B cell (primary cell): ENCODE results near the gene DGKE. TPM values are rescaled to one million over a fixed set of nuclear protein-coding genes. Genes with fewer than 3 reads are reported as not detected.

Experiments used
- ATAC-seq: fragments of 200-7000 bp; cut with Tn5 transposase; one replicate; pipeline ENCODE4 v1.10.0; 2021; ENCODE audit warnings: low read depth, mild to moderate bottlenecking, moderate number of reproducible peaks, moderate library complexity
- CTCF ChIA-PET: fragments of 350-600 bp; sonication (Branson Sonifier 250); formaldehyde crosslinking; loops from one replicate; lab custom pipeline; 2021; ENCODE audit warnings: antibody characterized with exemption, inconsistent platforms; lab: Charles Lee
- POLR2A ChIA-PET: fragments of 350-600 bp; sonication (Branson Sonifier 250); formaldehyde crosslinking; loops from one replicate; lab custom pipeline; 2021; ENCODE audit warnings: antibody characterized with exemption; lab: Charles Lee
- DNase-seq: peaks from one replicate; pipeline ENCODE4 v3.0.0; 2013
- H2AFZ ChIP-seq: 2 replicates; pipeline ENCODE4 v1.6.1; 2012; ENCODE audit warnings: mild to moderate bottlenecking, low read depth, low read length; ENCODE audit not compliant: insufficient read depth, poor library complexity, severe bottlenecking
- H3K27ac ChIP-seq, 2 donors: 1 replicate in 1 of 2; 2 replicates in 1 of 2; pipeline ENCODE4 v1.5.1; 2012 to 2013; ENCODE audit warnings: low read length in 2 of 2, mild to moderate bottlenecking in 2 of 2, moderate library complexity in 1 of 2
- H3K27me3 ChIP-seq, 4 experiments: fragments of 200-600 bp in 1 of 4; sonication (generic) in 1 of 4; replicated peaks in 1 of 4; 1 replicate in 2 of 4; 2 replicates in 2 of 4; pipeline versions ENCODE4 v1.6.1 to v1.7.0; 2013 to 2016; ENCODE audit warnings: low read length in 3 of 4, mild to moderate bottlenecking in 2 of 4, mixed read lengths in 1 of 4, moderate library complexity in 1 of 4; ENCODE audit not compliant: insufficient read depth in 4 of 4, control insufficient read depth in 3 of 4; ENCODE audit errors: control extremely low read depth in 1 of 4
- H3K36me3 ChIP-seq, 2 experiments: replicated peaks in 1 of 2; 1 replicate in 1 of 2; 2 replicates in 1 of 2; pipeline versions ENCODE4 v1.6.1 to v1.7.1; 2013; ENCODE audit warnings: low read length in 1 of 2; ENCODE audit not compliant: insufficient read depth in 2 of 2, control insufficient read depth in 1 of 2; ENCODE audit errors: control extremely low read depth in 1 of 2, extremely low read depth in 1 of 2
- H3K4me1 ChIP-seq, 2 donors: fragments of 200-600 bp in 1 of 2; sonication (generic) in 1 of 2; 1 replicate in 1 of 2; 2 replicates in 1 of 2; pipeline versions ENCODE4 v1.5.1 to v1.6.1; 2013 to 2017; ENCODE audit warnings: low read length in 2 of 2; ENCODE audit not compliant: control insufficient read depth in 2 of 2, insufficient read depth in 2 of 2
- H3K4me2 ChIP-seq: replicated peaks from 2 replicates; pipeline ENCODE3; 2012; ENCODE audit warnings: mild to moderate bottlenecking, low read depth, low read length; ENCODE audit not compliant: poor library complexity, severe bottlenecking
- H3K4me3 ChIP-seq, 5 experiments: fragments of 200-600 bp in 1 of 5; sonication (generic) in 1 of 5; 1 replicate in 3 of 5; 2 replicates in 2 of 5; pipeline versions ENCODE4 v1.5.1 to v1.7.0; 2011 to 2016; ENCODE audit warnings: low read length in 4 of 5, mild to moderate bottlenecking in 4 of 5, low read depth in 2 of 5, control low read depth in 1 of 5, moderate library complexity in 1 of 5; ENCODE audit not compliant: insufficient read depth in 1 of 5; ENCODE audit errors: control extremely low read depth in 1 of 5, extremely low read depth in 1 of 5
- H3K79me2 ChIP-seq: fragments of 200-600 bp; sonication (generic); one replicate; pipeline ENCODE4 v1.6.0; 2016; ENCODE audit warnings: low read length; ENCODE audit not compliant: control insufficient read depth, insufficient read depth
- H3K9ac ChIP-seq: fragments of 200-600 bp; sonication (generic); 2 replicates; pipeline ENCODE4 v1.6.1; 2017; ENCODE audit warnings: mild to moderate bottlenecking, low read length, moderate library complexity
- H3K9me3 ChIP-seq, 3 donors: one replicate each; pipeline versions ENCODE4 v1.6.1 to v1.7.1; 2013; ENCODE audit warnings: low read length in 2 of 3; ENCODE audit not compliant: control insufficient read depth in 2 of 3, insufficient read depth in 1 of 3; ENCODE audit errors: control extremely low read depth in 1 of 3
- H4K20me1 ChIP-seq: 2 replicates; pipeline ENCODE4 v1.6.0; 2012; ENCODE audit warnings: mild to moderate bottlenecking, low read length; ENCODE audit not compliant: insufficient read depth, control insufficient read depth, poor library complexity, severe bottlenecking
- H3K27ac Mint-ChIP-seq: one replicate; pipeline ENCODE4 v1.8.0; 2021; ENCODE audit warnings: mixed read lengths
- H3K27me3 Mint-ChIP-seq: one replicate; pipeline ENCODE4 v1.8.0; 2021; ENCODE audit warnings: mixed read lengths
- H3K4me1 Mint-ChIP-seq: one replicate; pipeline ENCODE4 v1.8.0; 2021; ENCODE audit warnings: mixed read lengths
- H3K4me3 Mint-ChIP-seq: one replicate; pipeline ENCODE4 v1.8.0; 2021; ENCODE audit warnings: mixed read lengths
- H3K9me3 Mint-ChIP-seq: one replicate; pipeline ENCODE4 v1.8.0; 2022; ENCODE audit warnings: mixed read lengths; ENCODE audit not compliant: insufficient read depth
- CTCF ChIP-seq: fragments of 200-600 bp; IDR thresholded peaks from one replicate; pipeline ENCODE4 v1.8.0; 2022; ENCODE audit warnings: antibody characterized with exemption, mild to moderate bottlenecking
- EZH2 ChIP-seq: IDR thresholded peaks from 2 replicates; pipeline ENCODE4 v1.6.1; 2012; ENCODE audit warnings: borderline replicate concordance, low read depth, mild to moderate bottlenecking, moderate library complexity, low read length; ENCODE audit not compliant: insufficient read depth, poor library complexity, severe bottlenecking
- WGBS: methylation state at CpG from one replicate; pipeline ENCODE4 v1.1.5; 2013; ENCODE audit warnings: missing lambda C conversion rate; ENCODE audit not compliant: insufficient coverage; 5-methylcytosine and 5-hydroxymethylcytosine counted together
- intact Hi-C: fragments of 100-400 bp; cut with micrococcal nuclease; formaldehyde crosslinking; loops from one replicate; pipeline ENCODE4 v1.10.0; 2022
- polyA plus RNA-seq: library from polyadenylated mRNA; depleted of rRNA; stranded (reverse); fragments of >200 nt; gene quantifications from 2 replicates; pipeline ENCODE4 v1.2.3, GENCODE V29; 2012
- total RNA-seq, 2 donors: library from RNA; stranded (reverse); fragments of 120-200 nt in 1 of 2; gene quantifications; 1 replicate in 1 of 2; 2 replicates in 1 of 2; pipeline versions ENCODE4 v1.2.3 to v1.2.4, GENCODE V29; 2013 to 2022

The DGKE gene
- total and polyA plus RNA-seq, 2 donors (not counting 1 experiment from before 2014, with no cell fraction given) = 8.9 to 28.1 TPM

GRCh38 chr17:56796536-56796935 lies 37.4 kb upstream of the DGKE start:
- H3K9me3 ChIP-seq = no peaks in the 10 kb centered on the region
- H3K9me3 Mint-ChIP-seq = peaks cover 5% of the 10 kb centered on the region
- H3K4me2 ChIP-seq = no peak overlapping the region

DNA sequence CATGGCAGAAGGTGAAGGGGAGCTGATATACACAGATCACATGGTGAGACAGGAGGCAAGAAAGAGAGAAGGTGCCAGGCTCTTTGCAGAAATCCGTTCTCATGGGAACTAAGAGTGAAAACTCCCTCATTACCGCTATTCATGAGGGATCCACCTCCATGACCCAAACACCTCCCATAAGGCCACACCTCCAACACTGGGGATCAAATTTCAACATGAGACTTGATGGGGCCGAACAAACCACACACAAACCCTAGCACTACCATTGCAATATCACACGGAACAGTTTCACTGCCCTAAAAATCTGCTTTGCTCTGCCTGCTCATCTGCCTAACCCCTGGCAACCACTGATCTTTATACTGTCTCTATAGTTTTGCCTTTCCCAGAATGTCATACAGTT lies 35.0 kb upstream of the DGKE start:
- Mint-ChIP-seq H3K9me3 (peaks cover 2% of the 10 kb centered on the region), H3K4me3 (no peak overlapping the region), H3K27ac (no peak overlapping the region), H3K27me3 (no peaks in the 10 kb centered on the region), H3K4me1 (no peaks in the 10 kb centered on the region)
- no peaks in the 10 kb centered on the region for H3K79me2 ChIP-seq
- H3K4me3 ChIP-seq = no peak overlapping the region
- no peaks in the 10 kb centered on the region for H3K36me3 ChIP-seq
- 100% methylated on average over 3 of the region's 4 CpGs for WGBS
- H3K27ac ChIP-seq = no peak overlapping the region
- ChIA-PET CTCF (interaction anchor here (1.7 kb wide), 1 partner anchor 19 kb away, joined by 6 read pairs; no protein-coding TSS in a partner anchor), POLR2A (no interaction called here)
- no peaks in the 10 kb centered on the region for H4K20me1 ChIP-seq
- H3K27me3 ChIP-seq = no peaks in the 10 kb centered on the region
- TF ChIP-seq CTCF = no peak
- no peak for TF ChIP-seq EZH2
- DNase-seq (no peak), ATAC-seq (no peak)
- no peaks in the 10 kb centered on the region for H3K9me3 ChIP-seq
- H2AFZ ChIP-seq = no peak overlapping the region
- no peak overlapping the region for H3K4me2 ChIP-seq
- H3K4me1 ChIP-seq = no peaks in the 10 kb centered on the region
- intact Hi-C loops = no loop called here
- H3K9ac ChIP-seq = no peak overlapping the region

More at GRCh38 chr17:56796536-56796935, 37.4 kb upstream of the DGKE start:
- no peak overlapping the region for H3K27ac ChIP-seq
- H3K36me3 ChIP-seq = no peaks in the 10 kb centered on the region
- no peaks in the 10 kb centered on the region for H3K27me3 ChIP-seq
- TF ChIP-seq CTCF (no peak), EZH2 (no peak)
- H4K20me1 ChIP-seq = no peaks in the 10 kb centered on the region
- ATAC-seq = no peak
- H3K4me1 ChIP-seq = no peaks in the 10 kb centered on the region
- intact Hi-C loops = no loop called here
- no peak overlapping the region for H2AFZ ChIP-seq
- no peak overlapping the region for H3K4me3 ChIP-seq
- H3K4me1 Mint-ChIP-seq = no peaks in the 10 kb centered on the region
- H3K27ac Mint-ChIP-seq = no peak overlapping the region
- H3K9ac ChIP-seq = no peak overlapping the region
- no peak for DNase-seq
- CTCF ChIA-PET = no interaction called here
- no peaks in the 10 kb centered on the region for H3K27me3 Mint-ChIP-seq
- 89% methylated on average over 8 of the region's 8 CpGs for WGBS
- POLR2A ChIA-PET = no interaction called here
- no peak overlapping the region for H3K4me3 Mint-ChIP-seq
- H3K79me2 ChIP-seq = no peaks in the 10 kb centered on the region
